Amniotic stem cell (primary cell): ENCODE measurements around the gene PTPRT.
"Not testable (repeated sequence)": the region's sequence is repeated elsewhere in the genome, so short reads cannot be mapped to it uniquely, and the experiment has no call there.

Source experiments
- DNase-seq: peaks from one replicate; lab custom pipeline; 2025; lab: John Stamatoyannopoulos, UW

PTPRT gene

DNA sequence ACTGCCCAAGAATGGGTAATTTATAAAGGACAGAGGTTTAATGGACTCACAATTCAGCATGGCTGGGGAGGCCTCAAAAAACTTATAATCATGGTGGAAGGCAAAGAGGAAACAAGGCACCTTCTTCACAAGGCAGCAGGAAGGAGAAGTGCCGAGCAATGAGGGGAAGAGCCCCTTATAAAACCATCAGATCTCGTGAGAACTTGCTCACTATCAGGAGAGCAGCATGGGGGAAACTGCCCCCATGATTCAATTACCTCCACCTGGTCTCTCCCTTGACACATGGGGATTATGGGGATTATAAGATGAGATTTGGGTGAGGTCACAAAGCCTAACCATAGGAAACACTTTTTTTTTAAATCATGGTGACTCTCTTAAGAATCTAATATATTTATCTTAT is 278.9 kb downstream of the PTPRT start:
- not testable (repeated sequence) for DNase-seq

DNA sequence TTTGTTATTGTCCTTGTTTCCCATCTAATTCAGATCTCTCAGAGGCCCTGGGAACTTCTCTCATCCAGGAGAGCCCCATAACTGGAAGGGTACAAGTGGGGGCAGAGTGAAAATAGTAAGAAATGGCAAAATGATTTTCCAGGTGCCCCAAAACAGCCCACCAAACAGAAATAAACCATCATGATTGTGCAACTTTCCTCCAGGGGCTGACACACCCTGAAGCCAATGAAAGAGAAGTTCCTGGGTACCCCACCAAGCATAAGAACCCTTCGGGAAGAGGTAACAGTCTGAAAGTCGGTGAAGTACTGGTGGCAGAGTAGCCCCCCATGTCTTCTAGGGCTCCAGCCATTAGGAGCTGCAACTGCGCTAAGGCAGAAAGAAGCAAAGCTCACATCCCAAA is 282.0 kb downstream of the PTPRT start:
- no peak for DNase-seq

- DNase-seq = no peak
Measured at GRCh38 chr20:42906120-42906519, 283.6 kb downstream of the PTPRT start.

DNA sequence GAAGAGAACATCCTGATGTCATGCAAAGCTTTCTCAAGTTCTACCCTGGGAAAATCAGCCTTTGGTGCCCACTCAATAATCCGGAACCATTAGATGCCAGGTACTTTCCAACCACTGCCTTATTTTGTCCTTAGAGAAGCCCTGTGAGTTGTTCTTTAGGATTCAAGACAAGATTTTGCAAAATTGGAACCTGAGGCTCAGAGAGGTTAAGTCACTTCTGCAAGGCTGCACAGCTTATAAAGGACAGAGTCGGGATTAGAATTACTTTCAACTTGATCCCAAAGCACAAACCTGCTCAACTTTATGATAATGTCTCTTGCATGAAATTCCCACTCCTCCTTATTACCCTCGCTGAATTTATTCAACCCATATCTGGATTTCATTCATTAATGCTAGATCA is 287.2 kb downstream of the PTPRT start:
- no peak for DNase-seq

DNA sequence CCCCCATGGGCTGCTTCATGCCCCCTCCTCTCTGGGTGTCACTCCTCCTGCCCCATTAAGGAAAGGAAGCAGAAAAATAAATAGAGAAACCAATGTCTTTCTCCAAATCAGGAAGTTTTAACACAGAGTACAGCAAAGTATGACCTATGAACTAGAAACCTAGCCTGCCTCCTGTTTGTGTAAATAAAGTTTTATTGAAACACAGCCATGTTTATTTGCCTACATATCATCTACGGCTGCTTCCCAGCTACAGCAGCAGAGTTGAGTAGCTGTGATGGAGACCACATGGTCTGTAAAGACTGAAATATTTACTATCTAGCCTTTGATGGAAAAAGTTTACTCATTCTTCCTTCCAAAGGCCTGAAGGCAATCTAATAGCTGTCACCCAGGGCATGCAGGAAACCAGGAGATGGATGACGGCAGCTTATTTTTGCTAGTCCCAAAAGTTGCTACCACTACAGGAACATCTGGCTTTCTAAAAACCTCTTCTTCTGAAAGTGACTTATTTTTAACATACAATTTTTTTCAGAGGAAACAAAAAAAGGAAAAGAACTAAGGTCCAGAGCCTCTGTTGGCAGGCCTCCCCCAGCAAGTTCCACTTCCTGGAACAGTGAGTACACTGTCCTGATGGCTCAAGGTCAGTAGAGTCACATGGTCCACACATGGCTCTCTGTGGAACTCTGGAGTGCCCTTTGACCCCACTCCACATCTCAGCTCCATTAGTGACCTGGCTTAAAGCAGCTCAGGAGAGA is 287.8 kb downstream of the PTPRT start:
- no peak for DNase-seq

GRCh38 chr20:42900764-42901163 is 288.9 kb downstream of the PTPRT start:
- DNase-seq = not testable (repeated sequence)

DNA sequence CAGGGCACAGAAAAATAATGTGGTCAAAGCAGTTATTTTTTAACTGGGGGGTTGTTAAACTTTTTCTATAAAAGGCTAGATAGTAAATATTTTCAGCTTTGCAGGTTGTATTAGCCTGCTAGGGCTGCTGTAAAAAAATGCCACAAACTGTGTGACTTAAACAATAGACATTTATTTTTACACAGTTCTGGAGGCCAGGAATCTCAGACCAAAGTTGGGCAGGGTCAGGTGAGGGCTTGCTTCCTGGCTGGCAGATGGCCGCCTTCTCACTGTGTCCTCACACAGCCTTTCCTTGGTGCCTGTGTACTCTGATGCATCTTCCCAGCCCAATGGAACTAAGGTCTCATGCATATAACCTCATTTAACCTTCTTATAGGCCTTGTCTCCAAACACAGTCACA is 294.7 kb downstream of the PTPRT start:
- DNase-seq = no peak

DNA sequence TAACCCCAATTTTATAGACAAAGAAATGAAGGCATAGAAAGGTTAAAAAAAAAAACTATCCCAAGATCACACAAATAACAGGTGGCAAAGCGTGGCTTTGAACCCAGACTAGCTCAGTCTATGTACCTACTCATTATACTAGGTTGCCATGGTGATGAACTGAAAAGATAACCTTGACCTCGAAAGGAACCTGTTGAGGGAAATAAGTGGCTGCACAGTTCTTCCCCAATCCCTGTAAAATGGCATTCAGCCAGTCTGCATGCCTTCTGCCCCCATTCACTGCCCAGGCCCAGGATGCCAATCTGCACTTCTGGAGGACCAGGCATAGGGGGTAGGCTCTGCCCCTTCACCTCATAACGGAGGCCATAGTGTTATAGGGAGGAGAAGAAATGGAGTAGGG is 295.2 kb downstream of the PTPRT start:
- DNase-seq = no peak

GRCh38 chr20:42889517-42889916 is 300.2 kb downstream of the PTPRT start:
- no peak for DNase-seq

- DNase-seq = no peak
Measured at GRCh38 chr20:42887281-42887680, 302.4 kb downstream of the PTPRT start.

DNA sequence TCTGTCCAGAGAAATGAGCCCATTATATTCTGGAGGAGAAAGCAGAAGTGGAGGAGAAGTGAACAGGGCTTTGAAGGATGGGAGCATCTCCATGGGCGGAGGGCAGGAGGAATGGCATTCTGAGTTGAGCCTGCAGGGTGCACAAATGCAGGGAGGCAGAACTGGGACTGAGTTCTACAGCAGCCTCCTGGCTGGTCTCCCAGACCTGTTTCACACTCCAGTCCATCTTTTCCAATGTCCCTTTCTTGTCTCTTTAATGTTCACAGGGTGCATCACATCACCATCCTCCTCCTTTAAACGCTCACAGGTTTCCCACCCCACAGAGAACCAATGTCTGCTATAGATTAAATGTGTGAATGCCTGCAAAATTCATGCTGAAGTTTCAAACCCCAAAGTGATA is 302.9 kb downstream of the PTPRT start:
- DNase-seq = no peak

- no peak for DNase-seq
Measured at GRCh38 chr20:42886046-42886445, 303.7 kb downstream of the PTPRT start.

DNA sequence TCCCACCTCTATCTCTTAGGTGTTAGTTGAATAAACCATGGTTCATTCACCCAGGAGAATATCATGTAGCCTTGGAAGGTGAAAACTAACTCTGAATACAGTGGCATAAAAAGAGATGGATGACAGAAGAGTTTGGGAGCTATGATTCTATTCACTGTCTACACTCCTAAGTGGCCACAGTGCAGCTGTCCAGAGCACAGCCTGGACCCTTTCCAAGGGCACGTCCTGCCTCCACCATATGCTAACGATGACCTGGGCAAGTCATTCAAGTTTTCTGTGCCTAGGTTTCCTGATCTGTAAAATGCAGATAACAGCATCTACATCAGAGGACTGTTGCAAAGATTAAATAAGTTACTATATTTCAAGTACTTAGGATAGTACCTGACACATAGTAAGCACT is 314.1 kb downstream of the PTPRT start:
- DNase-seq = no peak

GRCh38 chr20:42873259-42873658 is 316.4 kb downstream of the PTPRT start:
- no peak for DNase-seq

GRCh38 chr20:42864116-42864515 is 325.6 kb downstream of the PTPRT start:
- no peak for DNase-seq

GRCh38 chr20:42862446-42862845 is 327.3 kb downstream of the PTPRT start:
- no peak for DNase-seq

GRCh38 chr20:42857446-42857845 is 332.3 kb downstream of the PTPRT start:
- no peak for DNase-seq

- no peak for DNase-seq
Measured at GRCh38 chr20:42855896-42856295, 333.8 kb downstream of the PTPRT start.

DNA sequence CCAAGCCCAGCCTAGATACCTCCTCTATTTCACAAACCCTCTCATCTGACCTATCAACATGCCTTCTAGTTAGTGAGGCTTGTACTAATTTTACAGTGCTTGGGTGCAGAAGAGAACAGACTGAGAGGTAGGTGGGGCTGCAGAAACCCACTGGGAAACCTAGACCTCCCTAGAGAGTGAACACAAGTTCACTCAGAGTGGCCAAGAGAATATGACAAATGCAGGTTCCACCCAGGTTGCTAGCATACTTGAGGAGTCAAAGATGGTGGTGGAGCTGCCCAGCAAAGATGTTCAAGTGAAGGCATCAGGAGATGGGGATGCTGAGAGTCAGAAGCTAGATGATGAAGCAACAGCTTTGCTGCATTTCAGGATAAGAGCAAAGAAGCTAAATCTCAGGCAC is 337.0 kb downstream of the PTPRT start:
- DNase-seq = no peak

- DNase-seq = no peak
Measured at GRCh38 chr20:42846784-42847490, 342.8 kb downstream of the PTPRT start.

- DNase-seq = no peak
Measured at GRCh38 chr20:42844751-42845150, 345.0 kb downstream of the PTPRT start.

GRCh38 chr20:42837456-42837855 is 352.2 kb downstream of the PTPRT start:
- DNase-seq = no peak

DNA sequence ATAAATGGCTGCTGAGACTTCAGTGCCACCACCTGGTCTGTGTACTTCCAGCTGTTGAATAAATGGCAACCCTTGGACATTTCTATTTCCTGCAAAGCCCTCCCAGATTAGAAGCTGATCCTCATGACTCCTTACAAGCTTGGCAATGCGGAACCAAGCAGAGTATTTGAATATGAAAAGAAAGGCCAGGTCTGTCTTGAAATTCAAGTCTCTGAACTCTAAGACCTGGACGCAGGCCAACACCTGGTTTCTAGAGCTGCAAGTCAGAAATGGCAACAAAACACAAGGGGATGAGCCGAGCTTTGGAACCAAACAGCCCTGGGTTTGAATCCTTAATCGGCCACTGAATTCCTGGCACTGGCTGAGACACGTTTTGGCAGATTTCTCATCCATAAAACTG is 353.4 kb downstream of the PTPRT start:
- DNase-seq = no peak

DNA sequence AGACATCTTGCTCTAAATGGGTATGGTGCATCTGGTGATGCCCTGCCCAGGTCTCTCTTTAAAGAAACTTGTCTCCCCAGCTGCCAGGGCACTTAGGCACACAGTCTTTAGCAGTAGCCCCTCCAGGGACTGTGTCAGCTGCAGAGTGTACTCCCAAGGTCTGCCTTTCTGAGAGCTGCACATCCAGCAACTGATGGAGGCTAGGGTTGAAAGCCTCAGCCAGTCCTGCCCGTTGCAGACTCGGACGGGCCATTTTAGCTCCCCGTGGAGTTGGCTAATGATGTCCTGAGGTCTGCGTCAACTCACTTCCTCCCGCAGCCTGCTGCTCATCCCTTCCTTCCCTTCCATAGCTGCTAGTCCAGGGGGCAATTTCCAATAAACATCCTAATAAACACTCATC is 381.8 kb downstream of the PTPRT start:
- DNase-seq = no peak
